Stimulated activated CD4-positive, alpha-beta T cell treated with anti-CD3 and anti-CD28 coated beads, Interleukin-4, amount 100 ng/mL, for 24 hours (primary cell): ENCODE results near the gene NOM1.
"Not testable (repeated sequence)": the region's sequence is repeated elsewhere in the genome, so short reads cannot be mapped to it uniquely, and the experiment has no call there.

Experiments
- DNase-seq: peaks from one replicate; pipeline ENCODE4 v3.0.0-alpha.2; 2020

The NOM1 gene

GRCh38 chr7:156949541-156950380 is at the start of gene NOM1:
TSS of gene NOM1 (plus strand) at chr7:156949712. CDS start at chr7:156949738, 26 bp downstream.
- DNase-seq = peak; percentile 93

- DNase-seq = not testable (repeated sequence)
Measured at GRCh38 chr7:156900093-156900492, 49.4 kb upstream of the NOM1 start.

DNA sequence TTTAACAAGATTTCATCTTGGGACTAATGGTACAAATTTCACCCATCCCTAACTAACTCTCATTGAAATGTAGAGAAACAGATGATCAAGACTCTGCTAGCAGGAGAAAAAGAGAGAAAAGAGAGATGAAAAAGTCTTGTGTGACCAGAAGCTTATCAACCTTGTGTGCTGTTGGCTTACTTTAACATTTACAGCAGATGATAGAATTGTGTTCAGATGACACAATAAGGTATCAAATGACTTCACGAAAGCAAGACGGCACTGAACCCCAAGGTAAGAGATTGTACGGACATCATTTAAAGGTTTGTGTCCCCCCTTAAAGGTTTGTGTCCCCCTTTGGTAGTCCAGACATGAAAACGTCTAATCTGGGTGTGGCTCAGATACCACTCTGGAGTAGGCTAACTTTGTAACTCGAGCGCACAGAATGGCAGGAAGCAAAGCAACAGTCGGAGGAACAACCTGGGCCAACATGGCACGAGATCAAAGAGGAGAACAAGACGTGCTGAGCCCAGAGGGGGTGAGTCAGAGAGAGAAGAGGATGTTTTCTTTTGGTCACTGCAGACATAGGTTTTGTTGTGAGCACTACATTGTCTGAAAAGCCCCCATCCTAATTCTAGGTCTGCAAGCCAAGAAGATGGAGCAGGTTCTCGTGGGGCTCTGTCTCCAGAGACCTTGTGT is 46.1 kb upstream of the NOM1 start:
- DNase-seq = no peak

GRCh38 chr7:156906200-156906649 is 43.3 kb upstream of the NOM1 start:
- no peak for DNase-seq

DNA sequence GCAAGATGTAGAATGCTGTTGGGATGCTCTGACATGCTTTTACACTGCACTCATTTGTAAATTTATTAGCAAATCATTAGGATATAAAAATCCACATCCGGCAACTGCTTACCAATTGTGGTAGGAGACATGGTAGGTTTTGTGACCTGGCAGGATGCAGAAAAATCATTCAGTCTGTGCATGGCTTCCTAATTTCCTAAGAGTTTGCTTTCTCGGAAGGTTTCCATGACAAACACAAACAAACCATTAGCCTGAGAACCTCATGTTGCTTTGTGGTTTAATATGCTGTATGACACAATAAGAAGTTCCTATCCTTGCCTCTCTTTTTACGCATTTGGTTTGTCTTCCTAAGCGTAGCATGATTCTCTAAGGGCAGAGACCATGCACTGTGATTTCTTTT is 41.9 kb upstream of the NOM1 start:
- DNase-seq = no peak

DNA sequence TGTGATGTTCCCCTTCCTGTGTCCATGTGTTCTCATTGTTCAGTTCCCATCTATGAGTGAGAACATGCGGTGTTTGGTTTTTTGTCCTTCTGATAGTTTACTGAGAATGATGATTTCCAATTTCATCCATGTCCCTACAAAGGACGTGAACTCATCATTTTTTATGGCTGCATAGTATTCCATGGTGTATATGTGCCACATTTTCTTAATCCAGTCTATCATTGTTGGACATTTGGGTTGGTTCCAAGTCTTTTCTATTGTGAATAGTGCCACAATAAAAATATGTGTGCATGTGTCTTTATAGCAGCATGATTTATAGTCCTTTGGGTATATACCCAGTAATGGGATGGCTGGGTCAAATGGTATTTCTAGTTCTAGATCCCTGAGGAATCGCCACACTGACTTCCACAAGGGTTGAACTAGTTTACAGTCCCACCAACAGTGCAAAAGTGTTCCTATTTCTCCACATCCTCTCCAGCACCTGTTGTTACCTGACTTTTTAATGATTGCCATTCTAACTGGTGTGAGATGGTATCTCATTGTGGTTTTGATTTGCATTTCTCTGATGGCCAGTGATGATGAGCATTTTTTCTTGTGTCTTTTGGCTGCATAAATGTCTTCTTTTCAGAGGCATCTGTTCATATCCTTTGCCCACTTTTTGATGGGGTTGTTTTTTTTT is 39.8 kb upstream of the NOM1 start:
- not testable (repeated sequence) for DNase-seq

GRCh38 chr7:156918635-156919034 is 30.9 kb upstream of the NOM1 start:
- no peak for DNase-seq

GRCh38 chr7:156919132-156919713 is 30.3 kb upstream of the NOM1 start:
- no peak for DNase-seq

DNA sequence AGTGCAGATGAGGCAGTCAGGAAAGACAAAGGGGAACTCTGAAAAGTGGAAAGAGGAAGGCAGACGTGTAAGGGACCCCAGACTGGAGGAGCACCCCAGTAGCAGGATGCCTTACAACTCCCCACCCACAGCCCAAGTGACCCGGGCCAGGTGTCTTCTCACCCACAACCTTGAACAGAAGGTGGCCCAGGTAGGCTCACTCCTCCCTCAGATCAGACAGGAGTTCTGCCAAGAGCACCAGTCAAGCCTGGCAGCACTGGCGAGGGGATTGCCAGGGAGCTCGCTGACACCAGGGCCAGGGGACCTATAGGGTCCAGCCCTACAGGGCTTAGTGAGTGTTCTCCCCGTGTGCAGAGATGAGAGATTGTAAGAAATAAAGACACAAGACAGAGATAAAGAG is 29.4 kb upstream of the NOM1 start:
- DNase-seq = no peak

DNA sequence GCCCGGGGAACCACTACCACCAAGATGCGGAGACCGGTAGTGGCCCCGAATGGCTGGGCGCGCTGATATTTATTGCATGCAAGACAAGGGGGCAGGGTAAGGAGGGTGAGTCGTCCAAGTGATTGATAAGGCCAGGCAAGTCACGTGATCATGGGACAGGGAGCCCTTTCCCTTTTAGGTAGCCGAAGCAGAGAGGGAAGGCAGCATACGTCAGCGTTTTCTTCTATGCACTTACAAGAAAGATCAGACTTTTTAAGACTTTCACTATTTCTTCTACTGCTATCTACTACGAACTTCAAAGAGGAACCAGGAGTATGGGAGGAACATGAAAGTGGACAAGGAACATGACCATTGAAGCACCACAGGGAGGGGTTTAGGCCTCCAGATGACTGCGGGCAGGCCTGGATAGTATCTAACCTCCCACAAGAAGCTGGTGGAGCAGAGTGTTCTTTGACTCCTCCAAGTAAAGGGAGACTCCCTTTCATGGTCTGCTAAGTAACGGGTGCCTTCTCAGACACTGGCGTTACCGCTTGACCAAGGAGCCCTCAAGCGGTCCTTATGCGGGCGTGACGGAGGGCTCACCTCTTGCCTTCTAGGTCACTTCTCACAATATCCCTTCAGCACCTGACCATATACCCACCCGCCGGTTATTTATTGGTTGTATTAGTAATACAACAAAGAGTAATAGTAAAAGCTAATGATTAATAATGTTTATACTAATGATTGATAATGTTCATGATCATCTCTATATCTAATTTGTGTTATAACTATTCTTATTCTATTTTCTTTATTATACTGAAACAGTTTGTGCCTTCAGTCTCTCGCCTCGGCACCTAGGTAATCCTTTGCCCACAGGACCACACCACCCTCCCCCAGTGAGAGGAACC is 28.8 kb upstream of the NOM1 start:
- not testable (repeated sequence) for DNase-seq

GRCh38 chr7:156922304-156922703 is 27.2 kb upstream of the NOM1 start:
- DNase-seq = not testable (repeated sequence)

DNA sequence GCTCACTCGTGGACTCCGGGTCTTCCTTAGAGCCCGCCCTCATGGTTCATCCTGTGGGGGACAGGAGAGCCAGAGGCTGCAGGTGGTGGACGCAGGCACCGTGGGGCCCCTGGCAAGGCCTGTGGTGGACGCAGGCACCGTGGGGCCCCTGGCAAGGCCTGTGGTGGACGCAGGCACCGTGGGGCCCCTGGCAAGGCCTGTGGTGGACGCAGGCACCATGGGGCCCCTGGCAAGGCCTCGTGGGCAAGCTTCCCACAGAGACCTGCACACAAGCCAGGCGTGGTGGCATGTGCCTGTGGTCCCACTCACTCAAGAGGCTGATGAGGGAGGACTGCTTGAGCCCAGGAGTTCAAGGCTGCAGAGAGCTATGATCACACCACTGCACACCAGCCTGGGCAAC is 23.7 kb upstream of the NOM1 start:
- not testable (repeated sequence) for DNase-seq

DNA sequence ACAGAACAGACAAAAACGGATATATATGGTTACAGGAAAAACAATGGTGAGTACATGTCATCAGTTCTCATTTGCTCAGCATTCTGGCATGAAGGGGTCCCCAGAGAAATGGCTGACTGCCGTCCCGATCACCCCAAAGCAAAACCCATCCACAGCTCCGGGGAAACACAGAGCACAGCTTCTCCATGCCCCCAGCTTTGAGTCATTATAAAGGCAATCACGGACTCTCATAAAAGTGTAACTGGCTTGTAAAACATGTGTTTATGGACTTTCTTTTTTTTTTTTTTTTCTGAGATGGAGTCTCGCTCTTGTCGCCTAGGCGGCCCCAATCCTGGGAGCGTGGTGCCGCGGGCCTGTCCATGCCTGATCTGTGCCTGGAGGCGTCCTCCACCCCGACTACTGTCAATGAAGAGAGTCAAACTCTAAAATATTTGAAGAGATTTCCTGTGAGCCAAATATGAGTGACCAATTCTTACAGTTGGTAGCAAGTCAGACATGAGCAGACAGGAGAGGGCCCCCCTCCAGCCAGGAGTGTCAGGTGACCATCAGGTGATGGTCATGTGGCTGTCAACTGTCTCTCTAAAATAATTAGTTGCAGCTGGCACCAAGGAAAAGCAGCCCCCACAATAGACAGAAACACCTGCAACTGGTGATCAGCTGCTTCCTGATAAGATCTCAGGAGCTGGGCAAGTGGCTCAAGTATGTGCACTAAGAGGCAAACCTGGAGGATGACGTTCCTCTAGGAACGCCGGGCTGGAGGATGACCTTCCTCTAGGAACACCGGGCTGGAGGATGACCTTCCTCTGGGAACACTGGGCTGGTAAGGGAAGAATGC is 21.7 kb upstream of the NOM1 start:
- no peak for DNase-seq

DNA sequence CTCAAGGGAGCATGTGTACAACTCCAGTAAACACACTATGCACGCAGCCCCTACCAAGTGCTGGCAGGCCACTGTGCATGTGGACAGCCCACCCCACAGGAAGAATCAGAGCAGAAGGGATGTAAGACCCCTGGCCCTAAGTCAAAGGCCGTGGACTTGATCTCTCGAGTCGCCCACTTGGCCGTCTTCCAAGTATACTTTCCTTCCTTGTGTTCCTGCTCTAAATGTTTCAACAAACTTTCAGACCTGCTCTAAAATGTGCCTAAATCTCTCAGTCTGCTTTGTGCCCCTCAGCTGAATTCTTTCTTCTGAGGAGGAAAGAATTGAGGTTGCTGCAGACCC is 21.1 kb upstream of the NOM1 start:
- no peak for DNase-seq

- no peak for DNase-seq
Measured at GRCh38 chr7:156929789-156930539, 19.5 kb upstream of the NOM1 start.

GRCh38 chr7:156932006-156932405 is 17.5 kb upstream of the NOM1 start:
- no peak for DNase-seq

GRCh38 chr7:156935250-156935649 is 14.3 kb upstream of the NOM1 start:
- DNase-seq = no peak

DNA sequence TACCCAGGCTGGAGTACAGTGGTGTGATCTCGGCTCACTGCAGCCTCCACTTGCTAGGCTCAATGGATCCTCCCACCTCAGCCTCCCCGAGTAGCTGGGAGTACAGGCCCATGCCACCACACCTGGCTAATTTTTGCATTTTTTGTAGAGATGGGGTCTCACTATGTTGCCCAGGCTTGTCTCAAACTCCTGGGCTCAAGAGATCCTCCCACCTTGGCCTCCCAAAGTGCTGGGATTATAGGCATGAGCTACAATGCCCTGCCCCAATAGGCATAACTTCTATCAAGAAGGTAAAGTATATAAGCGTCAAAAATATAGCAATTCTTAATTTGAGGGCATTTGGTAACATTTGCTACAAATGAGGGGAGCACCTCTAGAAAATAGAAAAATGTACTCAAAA is 12.7 kb upstream of the NOM1 start:
- not testable (repeated sequence) for DNase-seq

DNA sequence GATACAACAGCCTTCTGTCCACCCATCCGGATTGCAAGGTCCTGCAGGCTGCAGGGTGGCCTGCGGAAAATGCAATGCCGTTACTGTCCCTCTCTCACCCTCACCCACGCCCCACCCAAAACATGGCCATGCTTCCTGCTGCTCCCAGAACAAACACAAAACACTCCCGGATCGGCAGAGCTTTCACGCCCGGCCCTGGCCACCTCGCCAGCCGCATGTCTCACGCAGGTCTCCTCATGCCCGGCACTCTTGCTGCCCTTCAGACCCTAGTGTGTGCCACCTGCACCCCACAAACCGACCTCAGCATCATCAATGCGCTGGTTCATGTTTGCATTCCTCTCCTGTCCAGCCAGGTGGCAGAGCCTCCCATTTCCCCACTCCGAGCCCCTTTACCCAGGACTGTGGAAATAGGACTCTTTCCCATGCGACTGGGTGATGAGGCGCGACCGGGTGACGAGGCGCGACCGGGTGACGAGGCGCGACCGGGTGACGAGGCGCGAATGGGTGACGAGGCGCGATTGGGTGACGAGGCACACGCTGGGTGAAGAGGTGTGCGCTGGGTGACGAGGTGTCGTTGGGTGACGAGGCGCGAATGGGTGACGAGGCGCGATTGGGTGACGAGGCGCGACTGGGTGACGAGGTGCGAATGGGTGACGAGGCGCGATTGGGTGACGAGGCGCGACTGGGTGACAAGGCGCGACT is 8.9 kb upstream of the NOM1 start:
- no peak for DNase-seq
